HG03064 (cell line): ENCODE results near the gene ZNF524.
"Not testable (repeated sequence)": the region's sequence is repeated elsewhere in the genome, so short reads cannot be mapped to it uniquely, and the experiment has no call there.

Experiments
- ATAC-seq: cut with Tn5 transposase; IDR thresholded peaks from one replicate; pipeline ENCODE4 v1.9.1; 2021; ENCODE audit warnings: low read depth; ENCODE audit not compliant: unreplicated experiment

The ZNF524 gene

GRCh38 chr19:55599842-55600661, at the start of gene ZNF524:
Gene ZNF524, plus strand, starts transcription at chr19:55600288. Its CDS starts 1,825 bp downstream, at chr19:55602113.
- ATAC-seq: peak; percentile 44

GRCh38 chr19:55550321-55550650, 49.8 kb upstream of the ZNF524 start:
- no peak for ATAC-seq

GRCh38 chr19:55552206-55552605, 47.9 kb upstream of the ZNF524 start:
- no peak for ATAC-seq

GRCh38 chr19:55552620-55553019, 47.5 kb upstream of the ZNF524 start:
- ATAC-seq: no peak

GRCh38 chr19:55553217-55554182, 46.6 kb upstream of the ZNF524 start:
- ATAC-seq: no peak

GRCh38 chr19:55554302-55554701, 45.8 kb upstream of the ZNF524 start:
- ATAC-seq: no peak

GRCh38 chr19:55554741-55555152, 45.3 kb upstream of the ZNF524 start:
- no peak for ATAC-seq

GRCh38 chr19:55559684-55560083, 40.4 kb upstream of the ZNF524 start:
- no peak for ATAC-seq

GRCh38 chr19:55563261-55563690, 36.8 kb upstream of the ZNF524 start:
- no peak for ATAC-seq

- ATAC-seq: no peak
These were observed 33.3 kb upstream of the ZNF524 start for GRCh38 chr19:55566823-55567222.

GRCh38 chr19:55567708-55568328, 32.3 kb upstream of the ZNF524 start:
- ATAC-seq: no peak

- not testable (repeated sequence) for ATAC-seq
These were observed 30.6 kb upstream of the ZNF524 start for GRCh38 chr19:55569477-55569876.

- ATAC-seq: not testable (repeated sequence)
These were observed 26.2 kb upstream of the ZNF524 start for GRCh38 chr19:55573929-55574328.

GRCh38 chr19:55576746-55577145, 23.3 kb upstream of the ZNF524 start:
- no peak for ATAC-seq

- ATAC-seq: no peak
These were observed 21.9 kb upstream of the ZNF524 start for GRCh38 chr19:55578031-55578760.

- ATAC-seq: no peak
These were observed 21.0 kb upstream of the ZNF524 start for GRCh38 chr19:55578761-55579747.

GRCh38 chr19:55579766-55580621, 20.1 kb upstream of the ZNF524 start:
- ATAC-seq: no peak

GRCh38 chr19:55580628-55581144, 19.4 kb upstream of the ZNF524 start, which contains the start of gene ZNF579:
Gene ZNF579, minus strand, starts transcription at chr19:55580848. Its CDS starts 1,209 bp downstream, at chr19:55579639.
- no peak for ATAC-seq
